ENCODE measurements around the gene CERCAM. TPM values are rescaled to one million over a fixed set of nuclear protein-coding genes. Genes with fewer than 3 reads are reported as not detected.

CERCAM gene
- total RNA-seq, 4 donors from 2014 or later: 18.5 to 51.9 (median 24.1) TPM

DNA sequence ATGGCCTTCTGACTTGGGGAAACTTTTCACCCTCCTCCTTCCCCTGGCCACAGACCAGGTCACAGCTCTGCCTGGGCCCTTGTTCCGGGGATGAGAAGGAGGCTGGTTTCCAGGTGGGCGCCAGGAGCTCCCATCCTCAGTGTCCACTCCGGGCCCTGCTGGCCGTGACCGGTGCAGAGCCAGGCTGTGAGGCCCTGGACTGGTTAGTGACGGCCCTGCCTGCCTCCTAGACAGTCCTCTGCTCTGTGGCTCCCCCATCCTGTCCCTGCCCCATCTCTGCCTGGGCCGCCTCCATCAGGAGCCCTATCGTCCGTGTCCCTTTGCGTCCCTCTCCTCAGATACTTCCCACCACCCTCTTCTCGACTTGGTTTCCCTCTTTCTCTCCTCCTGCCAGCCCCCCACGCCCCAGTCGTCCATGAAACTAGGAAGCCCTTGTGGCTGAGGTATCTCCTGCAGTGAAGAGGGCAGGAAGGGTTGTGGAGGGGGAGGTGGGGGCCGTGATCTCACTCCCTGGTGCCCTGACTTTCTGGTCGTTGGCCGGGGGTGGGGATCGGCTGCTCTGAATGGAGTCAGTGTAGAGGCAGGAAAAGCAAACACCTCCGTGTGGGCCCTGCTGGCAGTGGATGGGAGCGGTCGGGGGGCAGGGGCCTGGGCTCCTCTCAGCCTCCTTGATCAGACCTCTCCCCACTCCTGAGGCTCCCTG lies 15.4 kb upstream of the CERCAM start:
- ATAC-seq (ENCODE audit: low FRiP score): no peak
- no peak for DNase-seq (ENCODE audit: low spot score)
- TF ChIP-seq CTCF (IDR thresholded peaks at IDR 0.05): no peak

DNA sequence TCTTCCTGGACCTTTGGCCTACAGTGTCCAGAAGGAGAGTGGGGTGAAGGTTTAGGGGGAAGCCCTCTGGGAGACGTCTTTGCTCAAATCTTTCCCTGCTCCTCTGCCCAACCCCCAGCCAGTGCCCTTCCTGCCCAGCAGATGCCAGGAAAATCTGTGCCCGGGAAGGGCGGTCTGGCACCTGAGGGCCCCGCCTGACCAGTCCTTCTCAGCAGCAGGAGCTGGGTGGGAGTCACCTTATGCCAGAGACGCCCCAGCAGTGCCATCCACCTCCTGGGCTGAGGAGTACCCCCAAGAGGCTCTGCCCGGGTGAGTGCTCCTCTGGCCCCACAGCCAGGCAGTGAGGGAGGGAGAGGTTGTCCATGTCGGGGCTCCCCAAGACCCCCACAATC lies 14.9 kb upstream of the CERCAM start:
- no peak for TF ChIP-seq CTCF (IDR thresholded peaks at IDR 0.05)
- ATAC-seq (ENCODE audit: low FRiP score) (no peak), DNase-seq (ENCODE audit: low spot score) (no peak)

DNA sequence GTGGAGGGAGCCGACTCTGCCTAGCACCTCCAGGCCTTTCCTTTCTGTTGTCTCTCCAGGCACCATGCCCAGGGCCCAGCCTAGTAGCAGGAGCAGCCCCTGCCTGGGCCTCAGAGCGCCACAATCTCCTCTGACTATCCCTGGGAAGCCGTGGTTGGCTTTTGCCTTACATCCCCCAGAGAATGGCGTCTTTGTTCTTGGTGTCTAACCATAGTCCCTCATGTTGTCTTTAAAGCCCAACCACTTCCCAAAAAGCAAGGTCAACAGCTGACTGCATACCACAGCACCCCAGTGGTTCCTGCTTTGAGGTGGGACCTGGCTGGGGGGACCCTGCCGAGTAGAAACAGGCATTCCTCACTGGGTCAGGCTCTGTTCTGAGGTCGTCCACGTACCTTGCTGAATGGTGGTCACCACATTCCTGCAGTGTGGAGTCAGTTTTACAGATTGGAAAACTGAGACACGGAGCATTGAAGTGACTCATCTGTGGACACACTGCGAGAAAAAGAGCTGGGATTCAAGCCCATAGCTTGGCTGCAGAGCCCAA lies 13.7 kb upstream of the CERCAM start:
- DNase-seq (ENCODE audit: low spot score): no peak
- no peak for ATAC-seq (ENCODE audit: low FRiP score)
- TF ChIP-seq CTCF (IDR thresholded peaks at IDR 0.05): no peak

DNA sequence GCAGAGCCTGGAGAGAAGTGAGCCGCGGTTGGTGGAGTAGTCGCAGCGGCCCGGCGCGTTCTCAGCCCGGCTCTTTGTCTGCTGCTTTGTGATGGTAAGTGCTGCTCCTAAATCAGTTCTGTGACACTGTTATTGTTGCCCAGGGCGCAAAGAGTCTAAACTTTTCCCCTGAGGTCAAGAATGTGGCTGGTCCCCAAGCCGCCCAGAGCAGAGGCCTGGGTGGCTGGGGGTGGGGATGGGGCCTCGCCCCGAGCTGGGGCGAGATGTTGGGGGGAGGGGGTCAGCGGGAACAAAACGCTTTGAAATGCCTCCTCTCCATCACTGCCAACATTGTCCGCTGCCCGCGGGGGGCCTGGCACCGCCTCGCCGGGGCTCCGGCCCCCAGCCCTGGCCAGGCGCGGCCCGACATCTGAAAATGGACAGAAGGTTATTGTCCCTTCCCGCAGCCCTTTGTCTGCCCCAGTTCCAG lies 11.7 kb upstream of the CERCAM start:
- no peak for ATAC-seq (ENCODE audit: low FRiP score)
- TF ChIP-seq CTCF (IDR thresholded peaks at IDR 0.05): no peak
- no peak for DNase-seq (ENCODE audit: low spot score)

DNA sequence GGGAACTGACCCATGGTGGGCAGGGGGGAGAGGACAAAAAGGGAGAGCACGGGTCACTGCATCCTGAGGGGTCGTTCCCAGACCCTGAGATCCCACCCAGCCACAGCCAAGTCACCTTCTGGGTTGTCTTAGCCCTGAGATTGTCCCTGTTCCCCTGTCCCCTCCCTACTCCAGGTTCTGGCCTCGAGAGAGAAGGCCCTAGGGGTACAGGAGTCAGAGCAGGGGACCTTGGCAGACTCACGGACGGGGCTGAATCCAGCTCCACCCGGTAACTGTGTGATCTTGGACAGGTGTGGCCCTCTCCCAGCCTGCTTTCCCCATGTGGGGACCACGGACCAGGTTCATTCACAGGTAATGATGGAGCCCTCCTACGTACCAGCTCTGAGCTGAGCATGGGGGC lies 11.2 kb upstream of the CERCAM start:
- DNase-seq (ENCODE audit: low spot score): no peak
- no peak for TF ChIP-seq CTCF (IDR thresholded peaks at IDR 0.05)
- ATAC-seq (ENCODE audit: low FRiP score): no peak

DNA sequence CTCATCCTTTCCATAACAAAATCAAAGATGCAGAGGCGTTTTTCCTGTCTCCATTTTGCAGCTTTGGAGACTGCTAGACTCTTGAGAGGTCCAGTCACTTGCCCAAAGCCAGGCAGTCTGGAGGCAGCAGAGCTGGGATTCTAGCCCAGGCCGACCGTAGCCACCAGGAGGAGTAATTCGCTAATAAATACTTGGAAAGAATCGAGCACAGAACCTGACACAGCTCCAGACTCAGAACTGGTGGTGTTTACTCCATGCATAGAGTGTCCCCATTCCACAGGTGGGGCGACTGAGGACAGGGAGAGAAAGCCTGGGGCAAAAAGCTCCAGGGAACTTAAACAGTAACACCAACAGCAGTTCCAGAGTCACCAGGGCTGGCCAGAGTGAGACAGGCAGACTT lies 10.7 kb upstream of the CERCAM start:
- TF ChIP-seq CTCF (IDR thresholded peaks at IDR 0.05): no peak
- ATAC-seq (ENCODE audit: low FRiP score): no peak

More for the DNA sequence above, 10.7 kb upstream of the CERCAM start:
- DNase-seq (ENCODE audit: low spot score): no peak
